ENCODE data around the gene NR3C1.

Gene NR3C1

DNA sequence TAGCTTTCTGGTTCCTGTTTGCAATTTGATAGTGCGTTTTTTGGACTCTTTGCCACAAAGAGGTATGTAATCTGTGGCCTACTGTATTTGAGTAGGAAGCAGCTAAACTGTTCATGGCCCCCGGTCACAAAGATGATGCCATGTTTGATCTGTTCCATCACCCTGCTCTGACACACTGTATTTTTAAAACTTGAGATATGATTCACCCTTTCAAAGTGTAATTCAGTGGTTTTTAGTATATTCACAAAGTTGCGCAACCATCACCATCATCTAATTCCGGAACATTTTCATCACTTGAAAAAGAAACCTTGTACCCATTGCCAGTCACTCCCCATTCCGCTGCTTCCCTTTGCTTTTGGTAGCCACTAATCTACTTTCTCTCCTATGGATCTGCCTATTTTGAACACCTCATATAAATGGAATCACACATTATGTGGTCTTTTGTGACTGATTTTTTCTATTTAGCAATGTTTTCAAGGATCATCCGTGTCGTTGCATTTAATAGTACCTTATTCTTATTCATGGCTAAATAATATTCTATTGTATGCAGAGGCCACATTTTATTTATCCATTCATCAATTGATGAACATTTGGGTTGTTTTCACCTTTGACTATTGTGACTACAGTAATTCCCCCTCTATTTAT, 141.6 kb downstream of the NR3C1 start:
- no peak for DNase-seq (ENCODE audit: insufficient read length, low spot score)
- no peak for FAIRE-seq
- no peak for TF ChIP-seq POLR2A (IDR thresholded peaks at IDR 0.05; ENCODE audit: low read depth, low read length)

DNA sequence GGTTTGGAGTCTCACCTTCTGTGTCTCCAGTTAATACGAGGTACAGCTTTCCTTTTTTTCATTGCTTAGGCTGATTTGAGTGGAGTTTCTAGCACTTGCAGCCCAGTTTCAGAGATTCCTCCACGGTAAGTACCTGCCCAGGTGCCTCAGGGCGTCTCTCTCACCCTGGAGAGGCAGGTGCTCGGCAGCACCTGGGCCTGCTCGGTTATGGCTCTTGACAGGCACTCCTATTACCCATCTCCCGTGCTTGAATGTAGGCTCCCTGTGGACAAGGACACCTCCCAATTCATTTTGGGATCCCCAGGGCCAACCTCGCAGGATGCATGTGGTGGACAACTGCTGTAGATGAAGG, 144.3 kb downstream of the NR3C1 start:
- TF ChIP-seq POLR2A (IDR thresholded peaks at IDR 0.05; ENCODE audit: low read depth, low read length), result no peak
- DNase-seq (ENCODE audit: insufficient read length, low spot score), result no peak
- FAIRE-seq, result no peak

DNA sequence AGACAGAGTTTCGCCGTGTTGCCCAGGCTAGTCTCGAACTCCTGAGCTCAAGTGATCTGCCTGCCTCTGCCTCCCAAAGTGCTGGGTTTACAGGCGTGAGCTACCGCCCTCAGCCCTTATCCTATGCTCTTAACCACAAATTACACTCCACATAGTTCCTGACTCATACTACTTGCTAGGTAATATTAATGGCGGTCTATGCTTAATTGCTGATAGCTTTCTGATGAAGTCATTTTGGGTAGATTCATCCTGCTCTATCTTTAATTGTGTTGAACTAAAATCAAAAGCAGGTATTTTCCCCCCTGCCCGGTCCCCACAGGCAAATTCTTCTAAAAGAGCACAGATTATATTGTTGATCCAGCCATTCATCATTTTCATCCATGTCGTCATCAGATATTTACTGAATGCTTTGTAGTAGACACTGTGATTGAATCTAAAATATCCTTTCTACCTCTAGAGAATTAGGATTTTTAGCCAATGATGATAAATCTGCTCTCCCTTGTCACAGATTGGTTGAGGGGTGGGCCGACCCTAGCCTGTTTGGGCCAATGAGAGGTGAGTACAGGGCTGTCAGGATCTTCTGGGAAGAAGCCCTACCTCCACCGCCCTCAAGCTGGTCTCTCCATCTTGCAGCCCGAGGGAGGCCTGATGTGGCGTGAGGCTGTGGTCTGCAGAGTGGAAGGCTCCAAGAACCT, 144.8 kb downstream of the NR3C1 start:
- no peak for TF ChIP-seq POLR2A (IDR thresholded peaks at IDR 0.05; ENCODE audit: low read depth, low read length)

GRCh38 chr5:143254819-143255218, 148.7 kb downstream of the NR3C1 start:
- FAIRE-seq (no peak), DNase-seq (ENCODE audit: insufficient read length, low spot score) (no peak)
- no peak for TF ChIP-seq POLR2A (IDR thresholded peaks at IDR 0.05; ENCODE audit: low read depth, low read length)

More for the DNA sequence above, 144.8 kb downstream of the NR3C1 start:
- FAIRE-seq (no peak), DNase-seq (ENCODE audit: insufficient read length, low spot score) (no peak)

- no peak for TF ChIP-seq POLR2A (IDR thresholded peaks at IDR 0.05; ENCODE audit: low read depth, low read length)
- FAIRE-seq (no peak), DNase-seq (ENCODE audit: insufficient read length, low spot score) (no peak)
Observed at GRCh38 chr5:143251946-143252345, 151.5 kb downstream of the NR3C1 start.

DNA sequence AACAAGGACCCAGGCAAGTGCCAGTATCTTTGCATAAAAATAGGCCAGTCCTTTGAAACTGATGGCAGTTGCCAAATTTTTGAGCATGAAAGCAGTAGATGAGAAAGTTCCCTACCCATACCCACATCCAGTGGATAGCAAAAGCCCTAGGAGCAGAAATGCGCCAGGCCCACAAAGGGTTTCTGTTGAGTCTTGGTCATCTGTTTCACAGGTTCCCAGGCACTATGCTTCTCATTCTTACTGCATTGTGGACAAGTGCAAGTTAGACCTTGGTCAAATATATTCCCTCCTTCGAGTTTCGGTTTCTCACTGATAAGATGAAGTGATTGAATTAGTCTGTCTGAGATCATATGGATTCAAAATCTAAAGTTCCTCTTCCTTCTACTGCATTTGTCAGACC, 152.3 kb downstream of the NR3C1 start:
- no peak for DNase-seq (ENCODE audit: insufficient read length, low spot score)
- TF ChIP-seq POLR2A (IDR thresholded peaks at IDR 0.05; ENCODE audit: low read depth, low read length), result no peak
- FAIRE-seq, result no peak

DNA sequence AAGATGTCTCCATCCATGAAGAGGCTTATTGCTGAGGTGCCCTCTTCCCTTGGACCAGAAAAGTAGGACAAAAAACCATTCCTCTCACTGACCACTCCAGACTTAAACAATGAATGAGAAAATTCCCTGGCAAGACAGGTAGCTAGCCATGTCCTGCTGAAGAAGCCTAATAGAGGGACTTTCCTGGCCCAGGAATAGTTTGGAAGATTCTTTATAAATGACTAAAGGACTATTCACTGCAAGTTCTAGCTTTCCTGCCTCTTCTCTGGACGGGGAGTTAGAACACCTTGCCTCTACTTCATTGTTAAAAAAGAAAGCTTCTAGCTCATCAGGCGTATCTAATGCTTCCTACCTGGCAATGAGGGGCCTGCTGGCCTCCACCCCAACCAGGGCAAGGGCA, 153.6 kb downstream of the NR3C1 start:
- no peak for FAIRE-seq
- no peak for TF ChIP-seq POLR2A (IDR thresholded peaks at IDR 0.05; ENCODE audit: low read depth, low read length)
- DNase-seq (ENCODE audit: insufficient read length, low spot score), result no peak

DNA sequence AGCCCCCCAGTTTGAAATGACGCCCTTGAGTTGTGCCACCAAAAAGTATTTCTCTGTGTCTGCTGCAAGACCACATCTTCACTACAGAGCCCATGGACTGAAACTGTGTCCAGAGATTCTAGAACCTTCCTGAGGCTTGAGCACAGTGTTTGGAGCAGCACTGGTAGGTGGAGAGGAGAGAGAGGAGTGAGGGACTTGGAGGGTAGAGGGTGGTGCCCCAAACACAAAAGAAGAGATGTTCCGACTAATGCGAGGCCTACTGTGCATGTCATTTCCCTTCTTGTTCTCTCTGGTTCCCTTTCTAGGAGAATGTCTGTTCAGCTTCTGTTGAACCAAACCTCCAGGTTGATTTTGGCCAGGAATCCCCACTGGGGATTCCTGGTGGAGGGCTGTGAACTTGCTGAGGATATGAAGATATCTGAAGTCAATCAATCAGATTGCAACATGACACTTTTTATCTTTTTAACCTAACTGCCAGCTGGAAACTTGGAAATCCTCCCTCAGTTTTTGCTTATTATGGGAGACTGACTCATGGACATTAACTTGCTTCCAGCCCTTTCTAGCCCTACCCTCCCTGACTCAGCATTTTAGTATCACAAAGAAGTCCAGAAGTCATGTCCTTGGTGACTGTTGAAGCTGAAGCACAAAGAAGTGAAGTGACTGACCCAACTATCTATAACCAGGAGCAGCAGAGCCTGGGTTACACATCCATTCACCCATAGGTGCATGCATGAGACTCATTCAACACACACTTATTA, 154.5 kb downstream of the NR3C1 start:
- FAIRE-seq (no peak), DNase-seq (ENCODE audit: insufficient read length, low spot score) (no peak)
- no peak for TF ChIP-seq POLR2A (IDR thresholded peaks at IDR 0.05; ENCODE audit: low read depth, low read length)

DNA sequence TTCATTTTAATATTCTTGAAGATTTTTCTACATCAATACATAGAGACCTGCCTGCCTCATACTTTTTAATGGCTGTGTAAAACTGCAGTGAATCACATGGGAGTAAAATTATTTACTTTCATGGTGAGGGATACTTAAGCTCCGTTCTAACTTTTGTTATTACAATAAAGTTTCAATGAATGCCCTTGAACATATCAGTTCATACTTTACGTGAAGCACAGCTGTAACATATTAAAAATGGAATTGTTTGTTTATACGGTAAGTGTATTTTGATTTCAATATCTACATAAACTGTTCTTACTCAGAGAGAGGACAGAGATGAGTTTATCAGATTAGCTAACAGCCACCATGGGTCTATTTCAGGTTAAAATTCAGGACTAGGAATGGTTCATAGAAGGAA, 155.1 kb downstream of the NR3C1 start:
- DNase-seq (ENCODE audit: insufficient read length, low spot score) (no peak), FAIRE-seq (no peak)
- no peak for TF ChIP-seq POLR2A (IDR thresholded peaks at IDR 0.05; ENCODE audit: low read depth, low read length)

- no peak for FAIRE-seq
- DNase-seq (ENCODE audit: insufficient read length, low spot score), result no peak
- no peak for TF ChIP-seq POLR2A (IDR thresholded peaks at IDR 0.05; ENCODE audit: low read depth, low read length)
Observed at GRCh38 chr5:143247134-143247815, 156.2 kb downstream of the NR3C1 start.

DNA sequence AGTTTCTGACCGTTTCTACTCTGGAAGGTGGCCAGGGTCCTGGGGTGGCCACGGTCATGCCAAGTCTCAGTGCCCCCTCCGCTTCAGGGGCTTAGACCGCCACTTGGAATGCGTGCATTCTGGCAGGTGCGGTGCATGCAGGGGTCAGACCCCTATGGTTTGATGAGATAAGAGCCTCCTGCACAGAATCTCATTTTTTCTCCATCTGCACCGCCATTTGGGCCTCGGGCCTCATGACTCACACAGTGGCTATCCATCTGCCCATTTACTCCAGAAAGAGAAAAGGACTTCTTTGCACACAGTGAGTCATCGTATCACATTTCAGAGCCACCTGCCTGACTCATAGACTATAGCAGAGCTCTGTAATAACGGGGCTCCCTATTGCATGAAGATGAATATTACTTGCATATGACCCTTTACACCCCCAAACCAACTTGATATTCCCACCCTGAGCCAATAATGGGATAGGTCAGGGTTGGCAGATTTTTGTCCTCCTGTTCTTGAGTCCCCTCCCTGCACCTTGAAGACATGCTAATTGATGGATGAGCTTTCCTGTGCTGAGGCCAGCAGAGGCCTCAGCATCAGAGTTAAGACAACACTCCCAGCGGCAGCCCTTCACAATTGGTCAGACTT, 157.4 kb downstream of the NR3C1 start:
- TF ChIP-seq POLR2A (IDR thresholded peaks at IDR 0.05; ENCODE audit: low read depth, low read length), result no peak
- FAIRE-seq (peak; percentile 76), DNase-seq (ENCODE audit: insufficient read length, low spot score) (peak; percentile 68)

DNA sequence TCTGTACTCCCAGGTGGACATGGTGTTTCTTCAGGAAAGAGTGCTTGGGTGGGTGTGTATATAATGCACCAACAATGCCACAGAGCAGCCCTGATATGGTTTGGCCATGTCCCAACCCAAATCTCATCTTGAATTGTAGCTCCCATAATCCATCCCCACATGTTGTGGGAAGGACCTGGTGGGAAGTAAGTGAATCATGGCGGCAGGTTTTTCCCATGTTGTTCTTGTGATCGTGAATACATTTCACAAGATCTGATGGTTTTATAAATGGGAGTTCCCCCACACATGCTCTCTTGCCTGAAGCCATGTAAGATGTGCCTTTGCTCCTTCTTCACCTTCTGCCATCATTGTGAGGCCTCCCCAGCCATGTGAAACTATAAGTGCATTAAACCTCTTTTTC, 158.5 kb downstream of the NR3C1 start:
- FAIRE-seq (no peak), DNase-seq (ENCODE audit: insufficient read length, low spot score) (no peak)

GRCh38 chr5:143244000-143244736, 159.3 kb downstream of the NR3C1 start:
- DNase-seq (ENCODE audit: insufficient read length, low spot score) (peak; percentile 62), FAIRE-seq (peak; percentile 86)
- TF ChIP-seq POLR2A (IDR thresholded peaks at IDR 0.05; ENCODE audit: low read depth, low read length), result peak; percentile 31; the same call in 1 of the 2 replicates

More for the DNA sequence above, 158.5 kb downstream of the NR3C1 start:
- no peak for TF ChIP-seq POLR2A (IDR thresholded peaks at IDR 0.05; ENCODE audit: low read depth, low read length)

Measured in H54 (cell line).